ENCODE data around the gene HMG20A.

HMG20A gene

DNA sequence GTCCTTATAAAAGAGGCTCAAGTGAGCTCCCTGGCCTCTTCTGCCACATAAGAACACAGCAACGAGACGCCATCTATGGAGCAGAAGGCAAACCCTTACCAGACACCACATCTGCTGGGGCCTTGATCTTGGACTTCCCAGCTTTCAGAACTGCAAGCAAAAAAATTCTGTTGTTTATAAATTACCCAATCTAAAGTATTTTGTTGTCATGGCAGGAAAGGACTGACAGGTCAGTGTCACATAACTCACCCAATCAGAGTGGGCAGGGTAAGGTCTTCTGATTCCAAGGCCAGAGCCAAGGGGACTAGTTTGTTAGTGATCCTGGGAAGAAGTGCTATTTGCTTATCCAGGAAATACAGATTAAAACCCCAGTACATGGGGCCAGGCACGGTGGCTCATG, 98.9 kb downstream of the HMG20A start:
- no peak for ATAC-seq
- no peak overlapping the region for H3K4me3 Mint-ChIP-seq
- peak overlapping the region in 1 of 2 donors; percentile 5 for H3K27ac Mint-ChIP-seq

DNA sequence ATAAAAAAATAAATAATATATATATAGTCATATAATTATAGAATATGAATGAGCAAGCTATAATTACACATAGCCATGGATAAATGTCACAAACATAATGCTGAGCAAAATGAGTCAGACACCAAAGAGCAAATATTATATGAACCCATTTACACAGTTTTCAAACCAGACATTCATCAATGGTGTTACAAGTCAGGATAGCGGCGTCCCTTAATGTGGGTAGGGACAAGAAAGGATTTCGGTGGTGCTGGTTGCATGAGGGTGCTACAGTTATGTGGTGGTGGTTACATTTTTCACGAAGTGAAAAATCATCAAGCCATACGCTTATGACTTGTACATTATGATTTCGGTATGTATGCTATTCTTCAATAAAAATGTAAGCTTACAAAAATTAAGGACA, 100.5 kb downstream of the HMG20A start:
- Mint-ChIP-seq H3K9me3 (no peaks in the 10 kb centered on the region), H3K4me3 (no peak overlapping the region), H3K4me1 (no peaks in the 10 kb centered on the region), H3K27me3 (no peaks in the 10 kb centered on the region), H3K27ac (no peak overlapping the region)
- no peak for DNase-seq
- no peak for ATAC-seq

More for the DNA sequence above, 98.9 kb downstream of the HMG20A start:
- no peaks in the 10 kb centered on the region for H3K27me3 Mint-ChIP-seq
- no peaks in the 10 kb centered on the region for H3K4me1 Mint-ChIP-seq
- no peaks in the 10 kb centered on the region for H3K9me3 Mint-ChIP-seq
- no peak for DNase-seq

DNA sequence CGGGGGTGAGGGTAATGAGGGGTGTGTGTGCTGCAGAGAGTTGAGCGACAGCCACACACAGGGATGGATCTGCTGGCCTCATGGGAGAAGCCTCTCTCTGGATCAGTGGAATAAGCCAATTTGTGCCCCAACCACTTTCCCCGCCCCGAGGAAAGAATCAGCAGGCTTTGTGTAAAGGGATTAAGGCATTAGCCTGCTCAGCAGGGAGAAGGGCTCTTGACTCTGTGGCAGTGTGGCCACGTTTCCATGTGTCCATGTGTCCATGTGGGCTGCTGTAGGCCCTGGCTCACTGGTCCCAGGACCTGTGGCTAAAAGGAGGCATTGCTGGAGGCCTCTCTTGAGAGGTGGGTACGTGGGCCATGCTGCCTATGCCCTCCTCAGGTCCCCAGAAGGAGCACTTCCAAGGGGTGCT, 104.7 kb downstream of the HMG20A start:
- Mint-ChIP-seq H3K9me3 (no peaks in the 10 kb centered on the region), H3K27ac (no peak overlapping the region), H3K4me3 (no peak overlapping the region), H3K27me3 (no peaks in the 10 kb centered on the region), H3K4me1 (no peaks in the 10 kb centered on the region)
- no peak for DNase-seq
- ATAC-seq: no peak

DNA sequence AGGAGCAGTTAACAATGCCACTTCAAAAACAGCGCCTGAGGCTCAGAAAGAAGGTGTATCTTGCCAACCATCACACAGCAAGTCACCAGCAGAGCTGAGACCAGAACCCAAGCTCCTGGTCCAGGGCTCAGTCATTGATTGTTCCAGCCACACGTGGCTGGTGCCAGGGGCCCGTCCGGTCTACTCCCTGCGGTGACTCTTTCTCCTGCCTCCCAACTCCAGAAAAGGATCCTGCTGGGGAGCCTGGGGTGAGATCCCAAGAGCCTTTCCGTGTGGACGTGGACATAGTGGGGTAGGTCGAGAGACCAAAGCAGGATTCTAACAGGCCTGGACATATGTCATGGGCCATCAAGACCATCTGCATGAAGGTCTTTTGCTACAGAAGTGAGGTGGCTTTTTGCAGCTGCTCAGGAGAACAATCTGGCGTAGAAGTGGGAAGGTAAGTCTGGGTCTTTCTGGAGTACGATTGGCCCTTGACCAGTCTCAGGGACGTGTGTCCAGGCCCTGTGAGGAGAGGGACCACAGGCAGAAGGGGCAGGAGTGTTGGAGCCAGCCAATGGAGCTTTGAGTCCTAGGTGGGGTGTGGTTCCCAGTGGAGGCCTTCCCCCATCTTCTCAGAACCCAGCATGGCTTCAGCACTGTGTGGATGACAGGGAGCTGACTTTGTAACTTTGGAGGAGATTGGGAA, 105.4 kb downstream of the HMG20A start:
- no peaks in the 10 kb centered on the region for H3K4me1 Mint-ChIP-seq
- no peak overlapping the region for H3K27ac Mint-ChIP-seq
- no peak for ATAC-seq
- no peak for DNase-seq
- no peak overlapping the region for H3K4me3 Mint-ChIP-seq
- H3K27me3 Mint-ChIP-seq: peaks cover 1% of the 10 kb centered on the region
- H3K9me3 Mint-ChIP-seq: no peaks in the 10 kb centered on the region

DNA sequence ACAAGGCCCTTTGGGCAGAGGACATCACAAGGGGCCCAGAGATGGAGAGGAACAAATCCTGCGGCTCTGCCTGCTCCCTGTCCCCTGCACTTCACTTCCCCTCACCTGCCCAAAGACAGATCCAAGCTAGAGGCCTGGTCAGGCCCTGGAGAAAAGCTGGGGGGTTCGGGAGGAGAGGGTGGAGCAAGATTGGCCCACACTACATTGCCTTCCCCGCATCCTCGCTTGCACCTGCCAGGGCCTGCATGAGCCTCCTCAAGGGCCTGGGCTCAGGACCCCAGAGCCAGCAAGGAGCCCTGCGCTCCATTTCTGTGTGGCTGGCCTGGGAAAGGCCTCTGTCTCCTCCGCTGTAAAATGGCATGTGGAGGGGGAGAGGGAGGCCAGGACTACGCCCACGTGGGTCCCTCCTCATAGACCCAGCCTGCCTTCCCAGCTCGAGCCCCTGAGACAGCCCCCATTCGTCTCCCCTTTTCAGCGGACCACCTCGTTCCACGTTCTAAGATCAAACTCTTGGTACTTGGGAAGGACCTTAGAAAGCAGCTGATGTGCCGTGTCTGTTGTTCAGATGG, 106.0 kb downstream of the HMG20A start:
- no peaks in the 10 kb centered on the region for H3K4me1 Mint-ChIP-seq
- no peak for ATAC-seq
- DNase-seq: no peak
- no peak overlapping the region for H3K27ac Mint-ChIP-seq
- H3K9me3 Mint-ChIP-seq: no peaks in the 10 kb centered on the region
- no peak overlapping the region for H3K4me3 Mint-ChIP-seq
- H3K27me3 Mint-ChIP-seq: peaks cover 8% of the 10 kb centered on the region

DNA sequence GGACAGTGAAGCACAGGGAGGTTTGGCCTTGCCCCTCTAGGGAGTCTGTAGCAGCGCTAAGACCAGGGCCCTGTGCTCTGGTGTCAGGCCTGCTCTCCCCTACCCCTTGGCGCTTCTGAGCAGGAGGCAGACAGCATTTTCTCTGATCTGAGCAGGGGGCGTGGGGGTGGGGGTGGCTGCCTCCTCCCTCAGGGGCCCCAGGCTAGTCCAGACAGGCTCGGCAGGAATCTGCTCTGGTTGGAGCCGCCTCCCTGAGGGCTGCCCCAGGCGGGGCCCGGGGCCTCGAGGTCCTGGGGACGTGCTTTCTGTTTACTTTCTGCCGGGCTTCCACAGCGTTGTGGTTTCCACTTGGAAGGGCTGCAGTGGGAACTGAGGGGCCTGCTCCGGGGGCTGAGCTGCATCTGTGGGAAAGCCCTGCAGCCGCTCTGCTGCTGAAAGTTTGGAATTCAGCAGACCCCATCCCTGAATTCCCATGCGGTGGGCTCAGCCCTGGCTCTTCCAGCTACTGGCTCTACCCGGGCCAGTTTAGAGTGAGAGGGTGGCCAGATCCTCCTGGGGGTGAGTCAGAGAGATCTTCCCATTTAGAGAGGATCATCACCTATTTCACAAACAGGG, 106.6 kb downstream of the HMG20A start:
- no peak for ATAC-seq

DNA sequence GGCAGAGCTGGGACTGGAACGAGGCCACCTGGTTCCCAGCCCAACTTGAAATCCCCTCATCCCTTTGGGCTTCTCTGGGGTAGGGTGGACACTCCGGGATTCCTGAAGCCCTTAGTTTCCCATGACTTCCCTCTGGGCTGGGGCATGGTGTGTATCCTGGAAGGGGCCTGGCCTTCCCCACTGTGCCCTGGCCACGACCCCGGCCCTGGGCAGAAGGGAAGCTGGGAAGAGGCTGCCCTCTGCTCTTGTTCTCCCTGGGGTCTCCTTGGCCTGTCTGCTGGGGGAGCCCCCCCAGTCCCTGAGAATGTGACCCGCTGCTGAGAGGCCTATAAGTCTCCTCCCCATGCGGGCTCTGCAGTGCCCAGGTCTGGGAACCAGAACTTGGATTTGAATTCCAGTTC, 107.1 kb downstream of the HMG20A start:
- ATAC-seq: no peak
- H3K27ac Mint-ChIP-seq: no peak overlapping the region
- no peaks in the 10 kb centered on the region for H3K9me3 Mint-ChIP-seq
- H3K27me3 Mint-ChIP-seq: peaks cover 16% of the 10 kb centered on the region
- H3K4me3 Mint-ChIP-seq: no peak overlapping the region
- H3K4me1 Mint-ChIP-seq: no peaks in the 10 kb centered on the region
- DNase-seq: no peak

More for the DNA sequence above, 106.6 kb downstream of the HMG20A start:
- Mint-ChIP-seq H3K4me1 (no peaks in the 10 kb centered on the region), H3K9me3 (no peaks in the 10 kb centered on the region), H3K27me3 (peaks cover 13% of the 10 kb centered on the region), H3K27ac (no peak overlapping the region), H3K4me3 (no peak overlapping the region)
- no peak for DNase-seq

DNA sequence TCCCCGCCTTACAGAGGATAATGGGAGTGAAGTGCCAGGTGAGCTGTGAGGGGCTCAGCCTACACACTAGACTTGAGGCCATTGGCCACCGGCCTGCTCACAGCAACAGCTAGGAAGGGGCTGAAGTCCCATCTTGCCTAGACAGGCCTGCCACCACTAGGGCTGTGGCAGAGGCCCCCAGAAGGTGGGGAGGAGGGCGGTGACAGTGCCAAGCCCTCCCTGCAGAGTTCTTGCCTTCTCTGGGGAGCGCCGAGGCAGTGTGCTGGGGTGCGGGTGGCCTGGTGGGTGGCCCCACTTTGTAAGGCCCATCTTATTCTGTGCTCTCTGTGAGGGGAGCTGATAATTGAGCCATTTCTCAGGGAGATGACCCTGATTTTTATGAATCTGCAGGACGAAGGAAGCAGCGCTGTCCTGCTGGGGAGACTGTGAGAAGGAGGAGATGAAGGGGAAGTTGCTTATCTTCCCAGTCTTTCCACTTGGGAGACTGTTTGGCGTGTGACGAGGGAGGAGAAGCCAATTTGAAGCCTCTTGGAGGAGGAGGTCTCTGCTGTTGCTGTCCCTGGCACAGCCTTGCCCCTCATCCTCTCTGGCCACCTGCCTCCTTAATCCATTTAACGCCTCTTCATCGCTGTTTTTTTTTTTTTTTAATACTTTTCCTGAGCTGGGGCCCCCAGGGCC, 107.7 kb downstream of the HMG20A start:
- Mint-ChIP-seq H3K27ac (no peak overlapping the region), H3K4me3 (no peak overlapping the region), H3K4me1 (no peaks in the 10 kb centered on the region), H3K9me3 (no peaks in the 10 kb centered on the region), H3K27me3 (peaks cover 16% of the 10 kb centered on the region)
- DNase-seq (no peak), ATAC-seq (no peak)

DNA sequence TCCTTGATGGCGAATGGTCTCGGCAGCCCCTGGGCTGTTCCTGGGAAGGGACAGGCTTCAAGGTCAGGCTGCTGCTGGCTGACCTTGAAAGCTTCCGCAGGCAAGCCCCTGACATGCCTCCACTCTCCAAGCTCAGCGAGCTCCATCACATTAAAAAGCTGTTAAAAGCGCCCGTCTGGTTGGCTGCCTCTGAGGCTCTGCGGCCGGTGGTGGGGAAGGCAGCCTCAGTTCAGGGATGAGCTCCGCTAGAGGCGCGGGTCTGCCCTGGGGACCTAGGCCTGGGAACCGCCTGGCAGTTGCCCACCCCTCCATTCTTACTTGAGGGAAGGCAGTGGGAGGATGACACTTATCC, 108.3 kb downstream of the HMG20A start:
- DNase-seq (no peak), ATAC-seq (no peak)
- Mint-ChIP-seq H3K27me3 (peaks cover 16% of the 10 kb centered on the region), H3K9me3 (no peaks in the 10 kb centered on the region), H3K4me1 (no peaks in the 10 kb centered on the region), H3K4me3 (no peak overlapping the region), H3K27ac (no peak overlapping the region)

DNA sequence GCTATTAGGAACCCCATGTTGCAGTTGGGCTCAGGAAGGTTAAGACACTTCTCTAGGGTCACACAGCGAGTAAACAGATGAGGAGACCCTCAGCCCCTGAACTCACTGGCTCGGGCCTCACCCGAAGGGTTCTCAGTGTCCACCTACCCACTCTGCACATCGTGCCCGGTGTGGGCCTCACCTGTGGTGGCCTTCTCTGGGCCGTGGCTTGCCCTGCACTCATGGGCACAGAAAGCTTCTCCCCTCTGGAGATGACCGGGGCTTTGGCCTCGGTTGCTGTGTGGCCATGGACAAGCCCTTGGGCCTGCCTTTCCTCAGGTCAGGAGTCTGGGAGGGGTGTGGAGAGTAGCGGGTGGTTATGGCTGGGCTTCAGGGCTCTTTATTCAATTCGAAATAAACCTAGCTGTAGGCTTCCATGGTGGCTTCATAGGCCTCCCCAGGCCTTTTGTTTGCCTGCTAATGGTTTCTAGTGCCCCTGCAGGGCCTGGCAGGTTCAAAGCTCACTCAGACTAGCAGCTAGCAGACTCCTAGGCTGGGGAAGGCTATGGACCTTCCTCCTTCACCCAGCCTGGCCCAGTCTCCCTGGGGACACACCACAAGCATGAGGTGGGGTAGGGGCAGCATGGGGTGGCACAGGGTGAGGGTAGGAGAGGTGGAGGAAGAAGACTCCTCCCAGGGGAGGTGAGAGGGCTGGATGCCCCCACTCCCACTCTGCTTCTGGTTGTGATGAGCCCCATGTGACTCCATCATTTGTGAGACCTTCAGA, 108.9 kb downstream of the HMG20A start:
- Mint-ChIP-seq H3K27me3 (peaks cover 16% of the 10 kb centered on the region), H3K9me3 (no peaks in the 10 kb centered on the region), H3K4me3 (no peak overlapping the region), H3K4me1 (no peaks in the 10 kb centered on the region), H3K27ac (no peak overlapping the region)
- ATAC-seq (no peak), DNase-seq (no peak)

DNA sequence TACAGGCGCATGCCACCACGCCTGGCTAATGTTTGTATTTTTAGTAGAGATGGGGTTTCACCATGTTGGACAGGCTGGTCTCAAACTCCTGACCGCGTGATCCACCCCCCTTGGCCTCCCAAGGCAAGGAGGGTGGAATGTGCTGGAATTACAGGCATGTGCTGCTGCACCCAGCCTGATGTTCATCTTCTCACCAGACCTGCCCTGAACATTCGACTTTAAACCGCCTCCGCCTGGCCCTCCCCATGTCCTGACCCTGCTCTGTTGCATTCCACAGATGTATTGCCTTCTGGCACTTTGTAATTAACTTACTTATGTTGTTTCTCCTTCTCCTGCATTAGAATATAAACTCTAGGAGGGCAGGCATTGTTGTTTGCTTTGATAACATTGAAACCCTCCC, 109.9 kb downstream of the HMG20A start:
- Mint-ChIP-seq H3K27me3 (peaks cover 16% of the 10 kb centered on the region), H3K4me1 (no peaks in the 10 kb centered on the region), H3K27ac (peak overlapping the region in 1 of 2 donors; percentile 81), H3K4me3 (no peak overlapping the region), H3K9me3 (no peaks in the 10 kb centered on the region)
- DNase-seq: no peak
- no peak for ATAC-seq

DNA sequence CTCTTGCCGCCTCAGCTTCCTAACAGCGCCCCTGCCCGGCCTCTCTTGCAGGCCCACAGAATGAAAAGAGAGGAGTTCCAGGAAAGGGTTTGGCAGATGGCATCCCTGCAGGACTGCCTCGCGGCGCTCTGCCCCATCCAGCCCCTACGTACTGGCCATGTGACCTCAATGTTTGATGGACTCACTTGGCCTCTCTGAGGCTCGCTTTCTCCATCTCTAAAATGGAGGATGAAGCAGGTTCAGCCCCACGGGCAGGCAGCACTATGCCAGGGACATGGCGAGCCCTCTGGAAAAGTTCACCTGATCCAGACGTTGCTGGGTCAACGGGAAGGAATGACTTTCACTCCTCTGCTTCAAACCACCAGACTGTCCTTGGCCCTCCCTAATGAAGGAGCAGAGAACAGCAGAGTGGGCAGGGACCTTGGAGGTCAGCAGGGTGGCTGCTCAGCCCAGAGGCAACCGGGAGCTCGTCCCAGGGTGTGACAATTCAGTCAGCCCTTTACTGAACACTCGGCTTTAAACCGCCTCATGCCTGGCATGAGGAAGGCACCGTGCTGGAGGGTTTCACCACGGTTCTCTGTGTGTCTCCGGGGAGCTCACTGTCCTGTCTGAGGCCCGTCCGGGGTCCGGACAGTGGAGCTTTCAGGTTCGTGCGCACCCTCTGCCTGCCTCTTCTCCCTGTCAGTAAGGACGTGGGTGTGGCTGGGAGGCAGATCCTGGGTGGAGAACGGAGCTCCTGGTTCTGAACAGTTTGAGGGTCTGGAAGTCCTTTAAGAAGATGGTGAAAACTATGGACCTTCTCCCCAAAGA, 110.7 kb downstream of the HMG20A start:
- Mint-ChIP-seq H3K27me3 (peaks cover 24% of the 10 kb centered on the region), H3K4me3 (no peak overlapping the region), H3K4me1 (no peaks in the 10 kb centered on the region), H3K27ac (no peak overlapping the region), H3K9me3 (no peaks in the 10 kb centered on the region)
- DNase-seq: no peak
- ATAC-seq: no peak

DNA sequence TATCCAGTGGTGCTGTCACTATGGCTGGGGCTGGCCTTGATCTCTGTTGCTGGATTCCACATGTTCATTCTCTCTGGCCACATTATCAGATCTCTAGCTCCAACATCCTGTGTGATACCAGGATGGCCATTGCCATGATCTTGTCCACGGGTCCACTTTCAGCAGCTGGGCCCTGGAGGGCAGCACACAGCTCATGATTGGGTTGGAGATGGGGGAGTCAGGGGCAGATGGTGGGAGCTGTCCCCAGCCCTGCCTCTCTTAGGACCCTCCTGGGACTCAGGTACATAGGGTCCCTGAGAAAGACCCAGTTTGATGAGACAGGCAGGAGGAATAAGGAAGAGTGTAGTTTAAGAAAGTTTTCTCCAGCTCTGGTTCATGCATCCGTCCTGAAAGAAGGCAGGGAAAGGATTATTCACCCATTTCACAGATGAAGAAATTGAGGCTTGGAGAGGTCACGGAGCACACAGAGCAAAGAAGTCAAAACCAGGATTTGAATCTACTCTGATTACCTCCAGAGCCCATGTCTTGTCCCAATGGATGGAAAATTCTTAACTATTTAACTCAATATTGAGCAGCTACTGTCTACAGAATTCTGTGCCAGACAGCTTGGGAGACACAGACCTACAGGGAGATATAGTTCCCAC, 111.5 kb downstream of the HMG20A start:
- Mint-ChIP-seq H3K4me1 (no peaks in the 10 kb centered on the region), H3K27ac (peak overlapping the region in 1 of 2 donors; percentile 64), H3K9me3 (no peaks in the 10 kb centered on the region), H3K4me3 (no peak overlapping the region), H3K27me3 (peaks cover 24% of the 10 kb centered on the region)
- ATAC-seq (no peak), DNase-seq (no peak)

DNA sequence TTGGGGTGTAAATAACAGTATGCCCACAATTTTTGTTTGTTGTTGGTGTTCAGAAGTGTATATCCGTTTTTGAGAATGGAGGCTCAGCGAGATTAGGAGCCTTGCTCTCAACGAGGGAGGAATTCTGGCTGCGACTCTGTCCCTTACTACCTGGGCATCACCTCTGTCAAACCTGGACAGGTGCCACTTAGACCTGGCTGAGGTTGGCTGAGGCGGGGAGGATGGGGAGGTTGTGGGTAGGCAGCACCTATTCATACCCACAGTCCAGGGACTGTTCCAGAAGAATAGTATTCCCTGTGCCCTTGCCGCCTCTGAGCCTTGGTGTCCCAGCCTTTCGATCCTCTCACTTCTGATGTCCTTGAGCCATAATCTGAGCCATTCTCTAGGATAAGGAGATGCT, 112.2 kb downstream of the HMG20A start:
- DNase-seq: no peak
- Mint-ChIP-seq H3K4me3 (no peak overlapping the region), H3K27me3 (peaks cover 24% of the 10 kb centered on the region), H3K9me3 (no peaks in the 10 kb centered on the region), H3K27ac (peak overlapping the region in 1 of 2 donors; percentile 14), H3K4me1 (no peaks in the 10 kb centered on the region)
- no peak for ATAC-seq
